AG10803 (cell line): ENCODE measurements around the gene CHPF.

Source experiments
- DNase-seq: peaks from one replicate; pipeline ENCODE4 v3.0.0; 2010; ENCODE audit warnings: low read depth
- H3K4me3 ChIP-seq: 2 replicates; pipeline ENCODE4 v1.5.1; 2011; ENCODE audit warnings: mild to moderate bottlenecking, low read length, control low read depth
- CTCF ChIP-seq: conservative IDR thresholded peaks from 2 replicates; pipeline ENCODE4 v1.5.1; 2011; ENCODE audit warnings: mild to moderate bottlenecking, low read length, control low read depth, inconsistent platforms

Gene CHPF

GRCh38 chr2:219555956-219556355 is 12.3 kb upstream of the CHPF start:
- no peak for DNase-seq
- no peak for TF ChIP-seq CTCF
- no peak overlapping the region for H3K4me3 ChIP-seq

- H3K4me3 ChIP-seq, result no peak overlapping the region
- no peak for TF ChIP-seq CTCF
- no peak for DNase-seq
These were observed 10.7 kb upstream of the CHPF start for GRCh38 chr2:219554350-219554749.

GRCh38 chr2:219553463-219553963 is 9.9 kb upstream of the CHPF start:
- DNase-seq, result no peak
- no peak for TF ChIP-seq CTCF
- H3K4me3 ChIP-seq, result no peak overlapping the region

GRCh38 chr2:219553168-219553417 is 9.5 kb upstream of the CHPF start:
- TF ChIP-seq CTCF, result no peak
- DNase-seq, result no peak
- peak overlapping the region; percentile 69 for H3K4me3 ChIP-seq

- DNase-seq, result peak; percentile 72
- no peak for TF ChIP-seq CTCF
- peak overlapping the region; percentile 69 for H3K4me3 ChIP-seq
These were observed 9.0 kb upstream of the CHPF start for GRCh38 chr2:219552382-219553167.

GRCh38 chr2:219551441-219552381 is 8.1 kb upstream of the CHPF start:
- no peak for TF ChIP-seq CTCF
- H3K4me3 ChIP-seq, result peak overlapping the region; percentile 69
- peak; percentile 29 for DNase-seq
